HepG2 (cell line): ENCODE results near the gene EVA1A. TPM values are rescaled to one million over a fixed set of nuclear protein-coding genes. Genes with fewer than 3 reads are reported as not detected.

Experiments
- ATAC-seq: fragments of 200-7000 bp; cut with Tn5 transposase; 3 replicates; pipeline ENCODE4 v1.9.1; 2020; ENCODE audit warnings: mild to moderate bottlenecking, moderate library complexity
- BruUV-seq: library from RNA; stranded (reverse); fragments of 400-500 nt; replicated peaks from 2 replicates; lab custom pipeline; 2021; lab: Mats Ljungman, UMichigan
- CTCF ChIA-PET: fragments of 300-600 bp; formaldehyde crosslinking; extraction: SDS; loops from one replicate; lab custom pipeline; 2021; ENCODE audit warnings: low total read pairs, inconsistent platforms, low intra/inter-chr PET ratio; lab: Yijun Ruan, JAX
- POLR2A ChIA-PET: fragments of 350-600 bp; sonication (Branson Sonifier 250); formaldehyde crosslinking; loops from one replicate; lab custom pipeline; 2020; ENCODE audit warnings: antibody characterized with exemption, inconsistent platforms; lab: Yijun Ruan, JAX
- DNase-seq: peaks from one replicate; pipeline ENCODE4 v3.0.0-alpha.2; 2015; ENCODE audit warnings: low spot score
- FAIRE-seq: peaks from 3 replicates; lab custom pipeline; 2011; peaks lifted over from hg19 to GRCh38; lab: Jason Lieb, UNC
- H2AFZ ChIP-seq: one replicate; pipeline ENCODE4 v1.6.1; 2011; ENCODE audit warnings: low read length, inconsistent platforms
- H3K27ac ChIP-seq: fragments of 300-600 bp; 3 replicates; pipeline ENCODE4 v1.8.0; 2011; ENCODE audit warnings: mixed run types, mild to moderate bottlenecking, mixed read lengths, low read length, inconsistent platforms; ENCODE audit not compliant: insufficient read depth; ENCODE audit errors: extremely low read length
- H3K27me3 ChIP-seq, 2 experiments: fragments of 200-600 bp in 1 of 2; 2 replicates in 1 of 2; 3 replicates in 1 of 2; pipeline versions ENCODE4 v1.6.0 to v1.8.0; 2011; ENCODE audit warnings: low read length in 2 of 2, mild to moderate bottlenecking in 2 of 2, moderate library complexity in 2 of 2, inconsistent platforms in 1 of 2; ENCODE audit not compliant: insufficient read depth in 2 of 2, control insufficient read depth in 1 of 2
- H3K36me3 ChIP-seq, 2 experiments: fragments of 200-600 bp in 1 of 2; replicated peaks in 1 of 2; 2 replicates in 1 of 2; 3 replicates in 1 of 2; pipeline versions ENCODE4 v1.5.1 to v1.8.0; 2011; ENCODE audit warnings: low read length in 2 of 2, inconsistent platforms in 1 of 2; ENCODE audit not compliant: insufficient read depth in 2 of 2, control insufficient read depth in 1 of 2
- H3K4me1 ChIP-seq: 2 replicates; pipeline ENCODE4 v1.5.1; 2012; ENCODE audit warnings: low read length, inconsistent platforms; ENCODE audit not compliant: insufficient read depth
- H3K4me2 ChIP-seq: 2 replicates; pipeline ENCODE4 v1.6.0; 2011; ENCODE audit warnings: low read depth, low read length, inconsistent platforms
- H3K4me3 ChIP-seq, 3 experiments: fragments of 200-600 bp in 1 of 3; sonication (generic), shearing (Covaris generic) in 1 of 3; replicated peaks in 1 of 3; 2 replicates each; pipeline ENCODE4 v1.5.1; 2011 to 2016; ENCODE audit warnings: low read length in 3 of 3, inconsistent platforms in 2 of 3, low read depth in 2 of 3, mild to moderate bottlenecking in 2 of 3, control low read depth in 1 of 3, mixed read lengths in 1 of 3; ENCODE audit not compliant: insufficient read depth in 1 of 3
- H3K79me2 ChIP-seq: one replicate; pipeline ENCODE4 v1.6.1; 2011; ENCODE audit warnings: low read length, inconsistent platforms; ENCODE audit not compliant: insufficient read depth
- H3K9ac ChIP-seq: 2 replicates; pipeline ENCODE4 v1.6.0; 2011; ENCODE audit warnings: mild to moderate bottlenecking, low read depth, low read length, inconsistent platforms; ENCODE audit not compliant: insufficient read depth
- H3K9me3 ChIP-seq: 2 replicates; pipeline ENCODE4 v1.5.1; 2012; ENCODE audit warnings: mild to moderate bottlenecking, low read length
- H4K20me1 ChIP-seq: 2 replicates; pipeline ENCODE4 v1.6.0; 2011; ENCODE audit warnings: inconsistent platforms, mild to moderate bottlenecking, low read length, moderate library complexity; ENCODE audit not compliant: insufficient read depth
- AGO2 ChIP-seq: fragments of 200-400 bp; formaldehyde crosslinking; optimal IDR thresholded peaks from 2 replicates; pipeline ENCODE3; 2017; ENCODE audit warnings: mild to moderate bottlenecking, low read depth, low read length, moderate library complexity
- AKAP8 ChIP-seq: sonication (generic); formaldehyde crosslinking; IDR thresholded peaks from 2 replicates; pipeline ENCODE4 v1.5.1; 2020; ENCODE audit warnings: mild to moderate bottlenecking, missing genetic modification reagents
- BRCA1 ChIP-seq: sonication (generic); formaldehyde crosslinking; IDR thresholded peaks from 2 replicates; pipeline ENCODE4 v1.4.0; 2020; ENCODE audit warnings: missing genetic modification reagents
- CHD4 ChIP-seq: fragments of 200-600 bp; sonication (generic); IDR thresholded peaks from 2 replicates; pipeline ENCODE4 v1.7.0; 2017; ENCODE audit warnings: mild to moderate bottlenecking, low read length, borderline replicate concordance
- CREB1 ChIP-seq, 2 experiments: fragments of 450-650 bp in 1 of 2; IDR thresholded peaks; 2 replicates each; pipeline ENCODE4 v1.6.1; 2016 to 2017; ENCODE audit warnings: control low read depth in 1 of 2, mild to moderate bottlenecking in 1 of 2, missing compliant biosample characterization in 1 of 2, missing genetic modification characterization in 1 of 2
- HCFC1 ChIP-seq: fragments of 150-350 bp; IDR thresholded peaks from 2 replicates; pipeline ENCODE4 v1.6.1; 2014; ENCODE audit warnings: low read depth, low read length
- LCORL ChIP-seq, 2 experiments: fragments of 450-650 bp in 1 of 2; sonication (generic) in 1 of 2; formaldehyde crosslinking in 1 of 2; IDR thresholded peaks; 2 replicates each; pipeline versions ENCODE4 v1.5.0 to v1.6.1; 2017 to 2020; ENCODE audit warnings: antibody characterized with exemption in 1 of 2, missing genetic modification reagents in 1 of 2
- NFATC3 ChIP-seq: sonication (generic); formaldehyde crosslinking; IDR thresholded peaks from 2 replicates; pipeline ENCODE4 v1.5.1; 2020; ENCODE audit warnings: mild to moderate bottlenecking, missing genetic modification reagents
- RBM22 ChIP-seq: fragments of 200-400 bp; formaldehyde crosslinking; optimal IDR thresholded peaks from 2 replicates; pipeline ENCODE3; 2017; ENCODE audit warnings: mild to moderate bottlenecking, low read length, moderate library complexity
- SNAPC4 ChIP-seq: sonication (generic); formaldehyde crosslinking; IDR thresholded peaks from 2 replicates; pipeline ENCODE4 v1.4.0; 2020; ENCODE audit warnings: mild to moderate bottlenecking, missing genetic modification reagents
- TBX2 ChIP-seq: sonication (generic); formaldehyde crosslinking; IDR thresholded peaks from 2 replicates; pipeline ENCODE4 v1.5.0; 2020; ENCODE audit warnings: missing genetic modification reagents, mild to moderate bottlenecking, borderline replicate concordance
- ZNF235 ChIP-seq: sonication (generic); formaldehyde crosslinking; IDR thresholded peaks from 2 replicates; pipeline ENCODE4 v1.8.1; 2023; ENCODE audit warnings: mild to moderate bottlenecking, missing genetic modification reagents, borderline replicate concordance
- ZNF44 ChIP-seq: sonication (generic); formaldehyde crosslinking; IDR thresholded peaks from 2 replicates; pipeline ENCODE4 v1.5.1; 2020; ENCODE audit warnings: mild to moderate bottlenecking, missing genetic modification reagents
- ZNF547 ChIP-seq: sonication (generic); formaldehyde crosslinking; IDR thresholded peaks from 2 replicates; pipeline ENCODE4 v1.5.1; 2020; ENCODE audit warnings: mild to moderate bottlenecking, missing genetic modification reagents
- ZNF598 ChIP-seq: sonication (generic); formaldehyde crosslinking; IDR thresholded peaks from 2 replicates; pipeline ENCODE4 v1.5.1; 2020; ENCODE audit warnings: mild to moderate bottlenecking, missing genetic modification reagents, borderline replicate concordance
- ZNF749 ChIP-seq: sonication (generic); formaldehyde crosslinking; IDR thresholded peaks from 2 replicates; pipeline ENCODE4 v1.8.0; 2022; ENCODE audit warnings: mild to moderate bottlenecking, missing genetic modification reagents, moderate library complexity, borderline replicate concordance
- ZSCAN25 ChIP-seq: sonication (generic); formaldehyde crosslinking; IDR thresholded peaks from 2 replicates; pipeline ENCODE4 v1.8.0; 2022; ENCODE audit warnings: mild to moderate bottlenecking, missing genetic modification reagents
- WGBS: methylation state at CpG from one replicate; pipeline ENCODE4 v1.1.6; 2017; ENCODE audit warnings: low lambda C conversion rate; 5-methylcytosine and 5-hydroxymethylcytosine counted together
- in situ Hi-C: cut with HindIII; loops from 2 replicates; pipeline ENCODE4 v1.10.0; 2017; ENCODE audit warnings: low pct_unique_long_range_greater_than_20kb; ENCODE audit not compliant: extremely low pct_ligation_motif_present
- intact Hi-C: fragments of 100-400 bp; cut with micrococcal nuclease; formaldehyde crosslinking; loops from one replicate; pipeline ENCODE4 v1.10.0; 2022; ENCODE audit not compliant: unreplicated experiment
- polyA plus RNA-seq, 8 experiments: library from polyadenylated mRNA; depleted of rRNA in 3 of 8; stranded (reverse) in 7 of 8; unstranded in 1 of 8; fragments of >200 nt; fragmentation: Illumina TruSeq in 4 of 8; extraction: Trizol in 4 of 8; gene quantifications; 2 replicates each; pipeline versions ENCODE4 v1.2.1 to v1.2.3, GENCODE V29; 2011 to 2016; ENCODE audit warnings: low read depth in 4 of 8, missing spikeins in 1 of 8, mixed read lengths in 1 of 8; ENCODE audit not compliant: insufficient read depth in 1 of 8
- total RNA-seq, 5 experiments: library from RNA; depleted of rRNA; stranded (reverse); fragments of >200 nt; fragmentation: Illumina TruSeq; extraction: Trizol; gene quantifications; 2 replicates each; pipeline ENCODE4 v1.2.3, GENCODE V29; 2016; ENCODE audit warnings: low read depth in 1 of 5

Gene EVA1A
- total and polyA plus RNA-seq, 2 of the 13 experiments (the other 11 are each of a cell fraction or from before 2014, with no cell fraction given) = 57.5 to 57.8 TPM

DNA sequence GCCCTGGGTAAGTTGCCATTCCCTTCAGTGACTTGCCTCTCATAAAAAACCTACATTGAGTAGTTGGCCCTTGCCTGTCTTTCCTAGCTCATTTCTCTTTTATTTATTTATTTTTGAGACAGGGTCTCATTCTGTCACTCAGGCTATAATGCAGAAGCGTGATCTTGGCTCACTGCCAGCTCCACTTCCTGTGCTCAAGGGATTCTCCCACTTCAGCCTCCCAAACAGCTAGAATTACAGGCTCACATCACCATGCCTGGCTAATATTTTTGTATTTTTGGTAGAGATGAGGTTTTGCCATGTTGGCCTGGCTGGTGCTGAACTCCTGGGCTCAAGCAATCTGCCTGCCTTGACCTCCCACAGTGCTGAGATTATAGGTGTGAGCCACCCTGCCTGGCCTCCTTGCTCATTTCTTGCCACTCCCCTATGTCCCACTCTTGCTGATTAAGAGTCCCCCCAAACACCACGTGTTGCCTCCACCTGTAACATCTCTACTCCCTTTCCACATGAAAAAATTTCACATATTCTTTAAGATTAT is 12.6 kb downstream of the EVA1A start (continued):
- peak; percentile 40; the same call in 1 of the 2 replicates for TF ChIP-seq TBX2
- 0 out of 2 replicates have a peak, but pooled peaks have one; percentile 42 for TF ChIP-seq AKAP8
- TF ChIP-seq LCORL (IDR thresholded peaks at IDR 0.05) = peak; percentile 71
- TF ChIP-seq LCORL (CRISPR knock-in tag; IDR thresholded peaks at IDR 0.05) = no peak
- TF ChIP-seq ZNF44 = no peak
- peak; percentile 56 for TF ChIP-seq AGO2
- TF ChIP-seq ZNF598 (CRISPR knock-in tag) = peak; percentile 28; the same call in 1 of the 2 replicates
- 0 out of 2 replicates have a peak, but pooled peaks have one; percentile 42 for TF ChIP-seq ZNF749 (CRISPR knock-in tag)
- peak; percentile 17; the same call in 1 of the 2 replicates for TF ChIP-seq ZSCAN25 (CRISPR knock-in tag)

GRCh38 chr2:75547345-75548035 is 13.2 kb downstream of the EVA1A start:
- Histone ChIP-seq H3K4me1 (peaks cover 97% of the 10 kb centered on the region), H3K79me2 (peaks cover 97% of the 10 kb centered on the region), H3K9me3 (no peaks in the 10 kb centered on the region), H3K4me2 (no peak overlapping the region), H3K27ac (no peak overlapping the region), H3K9ac (no peak overlapping the region), H3K36me3 (peaks cover 23 to 67% of the 10 kb centered on the region in 2 experiments), H3K27me3 (no peaks in the 10 kb centered on the region), H3K4me3 (no peak overlapping the region), H4K20me1 (peaks cover 16% of the 10 kb centered on the region; the same call in 1 of the 2 replicates), H2AFZ (no peak overlapping the region)
- POLR2A ChIA-PET = interaction anchor here (1.2 to 7.2 kb wide), 6 partner anchors 8 to 82 kb away, joined by 3 to 84 read pairs (median 8); partner anchors contain the start of gene EVA1A
- DNase-seq (no peak), ATAC-seq (0 out of 3 replicates have a peak, but pooled peaks have one; percentile 4), FAIRE-seq (no peak)
- intact Hi-C loops = loop anchor here (1.0 kb wide), 1 partner anchor 24 kb away; no protein-coding TSS in a partner anchor
- in situ Hi-C loops = no loop called here
- BruUV-seq = no TSS peak
- WGBS = 98% methylated on average over 4 of the region's 4 CpGs
- CTCF ChIA-PET = no interaction called here
- TF ChIP-seq ZNF235 (CRISPR knock-in tag) (0 out of 2 replicates have a peak, but pooled peaks have one; percentile 65), CREB1 (IDR thresholded peaks at IDR 0.05) (no peak), CREB1 (CRISPR knock-in tag; IDR thresholded peaks at IDR 0.05) (peak; percentile 34; the same call in 1 of the 2 replicates), ZNF547 (no peak), AGO2 (peak; percentile 58), NFATC3 (CRISPR knock-in tag) (no peak), CHD4 (no peak), HCFC1 (no peak), SNAPC4 (CRISPR knock-in tag) (0 out of 2 replicates have a peak, but pooled peaks have one; percentile 44), BRCA1 (CRISPR knock-in tag) (no peak), RBM22 (peak; percentile 67)
